Measurements from ENCODE around the gene BMAL1.

BMAL1 gene

DNA sequence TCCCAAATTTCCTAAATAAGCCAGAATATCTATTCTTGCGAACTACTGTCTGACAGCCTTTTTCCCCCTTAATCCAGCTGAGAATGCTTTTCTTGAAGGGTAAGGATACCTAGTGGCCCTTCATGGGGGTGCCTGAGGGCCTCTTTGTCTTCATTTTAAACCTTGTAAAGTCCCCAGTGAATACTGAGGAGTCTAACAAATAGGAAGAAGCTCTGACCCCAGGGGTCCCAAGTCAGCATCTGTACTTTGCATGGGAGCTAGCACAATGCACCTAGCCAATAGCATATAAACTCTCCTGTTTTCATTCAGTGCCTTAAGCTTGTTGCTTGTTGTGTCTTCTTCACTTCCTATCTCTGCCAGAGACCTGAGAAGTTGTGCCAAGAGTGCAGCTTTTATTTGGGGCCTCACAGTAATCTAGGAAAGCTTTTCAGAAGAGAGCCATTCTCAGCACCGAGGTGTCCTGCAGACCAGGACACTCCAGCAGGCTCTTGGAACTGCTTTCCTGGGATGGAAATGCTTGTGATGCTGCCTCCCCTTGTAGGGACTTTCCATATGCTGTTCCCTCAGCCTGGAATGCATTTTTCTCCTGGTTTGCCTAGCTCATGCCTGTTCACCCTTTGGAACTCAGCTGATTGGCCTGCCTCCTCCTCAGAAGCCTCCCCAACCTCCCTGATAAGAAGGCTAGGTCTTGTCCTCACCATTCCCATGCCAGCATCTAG is 37.2 kb downstream of the BMAL1 start:
- no peak for DNase-seq (ENCODE audit: extremely low read depth in 1 of 2, low read depth in 1 of 2)

DNA sequence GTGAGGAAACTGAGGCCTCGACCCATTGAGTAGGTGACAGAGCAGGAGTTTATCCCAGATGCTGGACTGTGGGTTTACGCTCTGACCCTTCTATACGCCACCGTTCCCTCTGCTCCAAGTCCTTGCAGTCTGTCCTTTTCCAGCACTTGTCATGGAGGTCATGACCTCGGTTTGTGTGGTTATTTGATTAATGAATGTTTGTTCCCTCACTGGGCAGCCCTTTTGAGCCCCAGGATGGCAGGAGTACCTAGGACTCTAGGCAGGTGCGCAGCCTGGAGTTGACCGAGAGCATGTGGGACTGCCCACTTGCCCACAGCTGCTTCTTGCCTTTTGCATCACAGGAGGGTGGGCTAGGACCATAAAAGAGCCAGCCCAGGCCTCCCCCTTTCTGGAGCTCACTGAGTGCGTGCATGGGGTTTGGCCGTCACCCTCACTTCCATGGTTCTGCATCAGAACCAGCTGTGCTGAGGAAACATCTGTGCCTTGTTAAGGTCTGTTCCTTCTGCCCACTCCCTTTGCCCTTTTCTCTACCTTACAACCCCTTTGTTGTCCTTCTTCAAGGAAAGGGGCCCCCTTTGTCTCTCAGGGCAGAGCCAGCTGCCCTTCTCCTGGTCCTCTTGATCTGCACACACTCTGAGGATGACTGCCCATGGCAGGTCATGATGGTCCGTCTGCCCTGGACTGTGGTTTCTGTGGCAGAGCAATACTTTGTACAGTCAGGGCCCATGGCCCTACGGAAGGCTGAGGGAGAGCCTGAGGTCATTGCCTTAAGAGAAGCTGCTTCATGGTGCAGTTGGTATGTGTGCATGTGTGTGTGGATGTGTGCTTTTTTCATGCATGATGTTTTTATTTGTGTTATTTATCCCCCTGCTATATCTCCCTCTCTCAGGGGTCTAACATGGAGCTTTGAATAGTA is 38.2 kb downstream of the BMAL1 start:
- no peak for DNase-seq (ENCODE audit: extremely low read depth in 1 of 2, low read depth in 1 of 2)

DNA sequence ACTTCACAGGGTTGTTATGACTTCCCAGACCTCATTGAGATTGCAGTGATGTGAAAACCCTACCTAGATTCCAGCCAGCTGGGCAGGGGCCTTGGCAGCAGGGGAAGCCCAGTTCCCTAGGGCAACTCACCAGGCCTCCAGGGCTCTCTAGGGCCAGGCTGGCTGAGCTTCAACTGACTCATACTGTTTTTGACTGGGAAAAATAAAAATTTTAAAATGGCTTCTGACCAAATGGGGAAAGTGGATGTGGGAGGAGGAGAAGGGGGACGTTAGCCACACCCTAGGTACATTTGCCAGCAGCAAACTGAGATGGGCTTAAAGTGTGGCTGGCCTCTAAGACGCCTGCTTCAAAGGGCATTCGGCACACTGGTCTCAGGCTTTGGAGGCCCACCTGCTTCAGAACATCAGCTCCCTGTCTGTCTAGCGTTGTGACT is 39.0 kb downstream of the BMAL1 start:
- no peak for DNase-seq (ENCODE audit: extremely low read depth in 1 of 2, low read depth in 1 of 2)

DNA sequence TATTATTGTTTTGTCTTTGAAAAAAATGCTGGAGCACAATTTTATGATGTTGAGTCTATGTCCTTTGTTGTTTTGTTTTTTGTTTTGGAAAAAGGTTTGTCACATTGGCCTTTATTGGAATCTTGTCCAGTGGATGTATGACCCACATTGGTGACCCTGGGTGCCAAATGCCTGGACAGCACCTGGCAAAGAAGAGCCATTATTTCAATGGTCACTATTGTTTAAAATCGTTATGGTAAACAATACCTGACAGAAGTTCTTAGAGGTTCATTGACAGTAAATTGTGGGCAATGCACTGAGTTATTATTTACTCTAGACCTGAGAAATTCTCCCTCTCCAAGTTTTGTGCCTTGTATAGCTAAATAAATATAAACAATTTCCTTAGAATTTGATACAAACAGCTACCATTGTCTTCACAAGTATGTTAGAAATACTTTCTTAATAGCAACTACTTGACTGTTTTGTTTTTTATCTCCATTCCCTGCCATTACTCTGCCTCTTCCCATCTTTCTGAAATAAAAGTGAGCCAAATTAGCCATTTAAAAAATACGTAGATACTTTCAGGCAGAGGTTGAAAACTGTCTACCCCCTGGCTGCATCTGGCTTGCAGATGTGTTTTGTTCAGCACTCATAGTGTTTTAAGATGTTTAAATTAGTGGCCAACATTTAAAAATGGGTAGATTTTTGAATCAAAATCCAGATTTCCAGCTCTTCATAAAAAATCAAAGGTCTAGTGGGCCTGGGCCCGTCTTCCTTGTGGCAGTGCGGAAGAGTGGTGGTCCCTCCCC is 39.9 kb downstream of the BMAL1 start:
- DNase-seq (ENCODE audit: extremely low read depth in 1 of 2, low read depth in 1 of 2) = no peak

DNA sequence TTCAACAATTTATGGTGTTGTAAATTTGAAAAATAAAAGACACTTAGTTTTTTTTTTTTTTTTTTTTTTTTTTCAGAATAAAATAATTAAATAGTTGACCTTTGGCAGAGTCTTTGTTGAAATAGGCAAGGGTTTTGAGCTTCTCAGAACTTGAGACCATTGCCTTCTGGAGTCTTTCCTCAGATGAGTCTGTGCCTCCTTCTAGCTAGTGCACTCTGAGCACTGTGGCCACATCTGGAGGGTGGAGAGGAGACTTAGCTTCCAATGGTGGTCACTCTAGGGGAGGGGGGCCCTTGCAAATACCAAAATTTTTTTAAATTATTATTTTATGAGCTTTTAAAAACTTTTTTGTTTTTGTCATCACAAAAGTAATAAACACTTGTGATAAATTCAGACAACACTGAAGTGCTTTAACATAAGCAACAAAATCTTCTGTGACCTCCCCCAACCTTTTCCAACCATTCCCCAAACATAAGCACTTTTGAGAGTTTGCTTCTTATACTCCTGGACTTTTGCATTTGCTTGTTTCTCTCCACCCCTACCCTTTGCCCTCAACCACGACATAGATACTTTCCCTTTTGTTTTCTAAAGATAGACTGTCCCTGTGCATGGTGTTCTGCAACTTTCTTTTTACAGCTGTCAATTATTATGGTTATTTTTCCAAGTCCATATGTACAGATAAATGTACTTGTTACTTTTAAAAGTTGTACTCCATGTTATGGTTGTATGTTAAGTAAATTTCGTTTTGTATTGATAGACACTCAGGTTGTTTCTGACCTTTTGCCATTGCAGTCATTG is 41.1 kb downstream of the BMAL1 start:
- no peak for DNase-seq (ENCODE audit: extremely low read depth in 1 of 2, low read depth in 1 of 2)

DNA sequence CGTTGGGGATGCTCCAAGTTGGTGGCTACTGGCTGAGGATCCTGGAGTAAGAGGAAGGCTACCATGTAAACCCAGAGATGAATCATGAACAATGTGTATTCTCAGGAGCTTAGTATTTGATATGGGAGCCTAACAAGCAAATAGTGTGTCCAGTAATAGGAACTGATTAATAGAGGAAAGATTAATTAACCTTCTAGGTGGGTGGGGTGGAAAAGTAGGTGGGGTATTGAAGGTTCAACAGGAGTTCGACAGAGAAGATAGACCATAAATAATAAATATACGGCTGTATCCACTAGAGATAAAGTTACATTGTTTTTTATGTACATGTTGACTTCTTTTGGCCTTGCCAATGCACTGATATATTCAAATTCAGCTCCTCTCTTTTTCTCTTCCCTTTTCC is 43.1 kb downstream of the BMAL1 start:
- DNase-seq (ENCODE audit: extremely low read depth in 1 of 2, low read depth in 1 of 2) = no peak

DNA sequence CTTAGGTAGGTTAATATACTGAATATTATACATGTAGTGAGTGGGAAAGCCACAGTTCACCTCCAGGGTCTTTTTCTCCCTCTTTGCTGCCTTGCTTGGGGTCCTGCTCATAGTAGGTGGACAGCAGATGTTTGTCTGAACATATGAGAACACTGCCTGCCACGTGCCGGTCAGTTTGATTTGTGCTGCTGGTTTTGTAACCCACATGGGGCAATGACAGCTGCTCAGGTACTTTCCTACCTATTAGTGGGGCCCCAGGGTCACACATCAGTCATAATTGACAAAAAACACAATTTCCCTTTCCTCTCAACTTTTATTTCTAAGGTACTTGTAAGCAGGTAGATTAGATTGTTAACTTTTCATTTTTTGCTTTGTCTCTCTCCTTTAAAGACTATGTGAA is 43.8 kb downstream of the BMAL1 start:
- no peak for DNase-seq (ENCODE audit: extremely low read depth in 1 of 2, low read depth in 1 of 2)

DNA sequence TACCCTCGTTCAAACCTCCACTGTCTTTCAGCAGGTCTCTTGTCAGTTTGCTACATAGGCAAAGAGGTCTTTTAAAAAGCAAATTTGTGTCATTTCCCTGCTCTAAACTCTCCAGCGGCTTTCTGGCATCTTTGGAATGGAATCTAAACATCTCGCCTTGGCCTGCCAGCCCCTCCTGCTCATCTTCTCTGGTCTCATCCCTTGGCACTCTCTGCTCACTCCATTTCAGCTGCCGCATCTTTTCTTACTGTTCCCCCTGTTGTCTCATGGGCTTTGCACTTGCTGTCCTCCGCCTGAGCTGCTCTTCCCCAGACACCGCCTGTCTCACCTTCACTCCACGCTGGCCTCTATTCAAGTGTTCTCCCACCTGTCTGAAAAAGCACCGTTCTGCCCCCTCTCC is 46.6 kb downstream of the BMAL1 start:
- DNase-seq (ENCODE audit: extremely low read depth in 1 of 2, low read depth in 1 of 2) = no peak

DNA sequence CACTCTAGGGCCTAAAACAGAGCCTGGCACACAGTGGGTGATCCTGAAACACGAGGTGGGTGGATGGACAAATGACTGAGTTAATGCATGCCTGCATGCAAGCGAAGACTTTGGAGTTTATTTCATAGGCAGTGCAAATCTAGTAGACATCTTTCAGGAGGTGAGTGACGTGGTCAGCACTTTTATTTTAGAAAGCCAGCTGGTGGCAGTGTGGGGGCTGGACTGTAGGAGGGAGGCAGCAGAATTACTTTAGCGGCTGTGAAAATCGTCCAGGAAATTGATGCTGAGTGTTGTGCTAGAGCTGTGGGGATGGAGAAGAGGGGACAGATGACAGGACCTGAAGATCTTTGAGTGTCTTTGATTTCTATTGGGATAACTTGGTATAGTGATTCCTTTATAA is 47.1 kb downstream of the BMAL1 start:
- DNase-seq (ENCODE audit: extremely low read depth in 1 of 2, low read depth in 1 of 2) = no peak

DNA sequence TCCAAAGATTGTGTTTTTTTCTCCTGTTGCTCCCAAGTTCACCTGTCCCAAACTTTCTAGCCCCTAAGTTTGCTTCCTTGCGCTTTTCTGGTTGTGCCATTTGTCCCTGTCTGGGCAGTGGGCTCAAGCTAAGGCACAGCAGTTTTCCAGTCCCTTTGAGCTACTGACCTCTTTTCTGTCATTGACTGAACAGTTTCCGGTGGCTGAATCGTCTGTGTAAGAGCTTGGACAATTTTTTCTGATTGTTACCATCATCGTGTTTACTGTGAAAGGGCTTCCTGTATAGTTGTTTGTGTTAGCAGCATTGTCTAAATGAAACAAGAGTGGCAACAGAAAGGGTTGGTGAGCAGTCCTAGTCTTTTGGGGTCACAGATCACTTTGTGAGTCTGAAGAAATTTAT is 49.8 kb downstream of the BMAL1 start:
- no peak for DNase-seq (ENCODE audit: extremely low read depth in 1 of 2, low read depth in 1 of 2)

DNA sequence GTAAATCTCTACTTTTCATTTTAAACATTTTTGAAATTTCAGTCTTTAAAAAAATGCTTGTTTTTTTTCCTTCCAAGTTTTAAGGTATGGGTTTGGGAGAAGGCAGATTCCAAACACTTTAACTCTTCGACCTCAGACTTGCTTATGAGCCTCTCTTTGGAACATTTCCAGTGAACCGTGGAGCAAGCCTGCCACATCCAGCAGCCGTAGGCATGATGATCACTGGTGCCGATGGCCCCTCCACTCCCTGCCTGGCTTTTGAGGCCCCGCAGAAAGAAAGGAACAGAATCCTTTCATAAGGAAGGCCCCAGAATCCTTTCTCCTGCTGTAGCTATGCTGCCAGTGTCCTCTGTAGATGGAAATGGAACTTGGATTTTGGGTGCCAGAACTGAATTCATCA is 50.7 kb downstream of the BMAL1 start:
- no peak for DNase-seq (ENCODE audit: extremely low read depth in 1 of 2, low read depth in 1 of 2)

DNA sequence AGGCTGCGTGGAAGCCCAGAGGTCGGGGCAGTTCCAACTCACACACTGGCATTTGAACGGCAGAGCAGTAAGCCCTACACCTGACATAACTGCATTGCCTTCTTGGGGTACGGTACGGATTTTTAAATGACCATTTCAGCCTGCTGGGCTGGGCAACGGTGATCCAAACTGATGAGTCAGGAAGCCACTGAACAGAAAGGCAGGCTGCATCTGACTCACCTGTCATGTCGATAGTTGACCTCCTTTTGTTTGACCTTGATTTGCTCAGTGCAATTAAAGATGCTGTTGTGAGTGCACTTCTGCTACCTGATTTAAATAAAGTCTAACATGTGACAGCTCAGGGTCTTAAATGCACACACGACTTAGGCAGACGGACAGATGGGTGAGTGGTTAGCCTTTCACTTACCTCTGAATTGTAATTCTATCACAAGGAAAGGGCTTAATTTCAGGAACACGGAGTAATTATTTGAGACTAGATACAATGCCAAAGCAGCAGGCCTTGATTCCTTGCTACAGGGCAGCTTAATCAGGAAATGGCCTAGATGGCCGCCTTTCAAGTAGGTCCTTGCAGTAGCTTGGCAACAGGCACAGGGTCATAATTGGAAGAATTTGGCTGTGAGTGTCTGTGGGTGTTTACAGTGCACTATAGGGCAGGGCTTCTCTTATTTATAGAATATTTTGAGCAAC is 52.2 kb downstream of the BMAL1 start:
- no peak for DNase-seq (ENCODE audit: extremely low read depth in 1 of 2, low read depth in 1 of 2)

DNA sequence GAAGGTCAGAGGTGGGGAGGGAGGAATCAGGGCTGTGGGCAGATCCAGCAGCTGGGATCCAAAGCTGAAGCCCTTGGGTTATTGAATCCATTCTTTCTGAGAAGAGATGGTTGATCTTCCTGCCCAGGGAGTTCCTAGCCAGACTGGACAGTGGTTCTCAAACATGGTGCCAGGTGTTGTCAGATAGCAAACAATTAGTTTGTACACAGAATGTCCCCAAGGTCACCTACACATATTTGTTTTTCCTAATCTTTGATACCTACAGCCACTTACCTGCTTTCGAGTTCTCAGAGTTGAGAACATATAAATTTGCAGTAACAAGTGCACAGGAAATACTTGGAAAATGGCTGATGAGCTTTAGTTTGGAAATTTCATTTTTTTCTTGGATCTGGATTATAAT is 54.5 kb downstream of the BMAL1 start:
- no peak for DNase-seq (ENCODE audit: extremely low read depth in 1 of 2, low read depth in 1 of 2)

DNA sequence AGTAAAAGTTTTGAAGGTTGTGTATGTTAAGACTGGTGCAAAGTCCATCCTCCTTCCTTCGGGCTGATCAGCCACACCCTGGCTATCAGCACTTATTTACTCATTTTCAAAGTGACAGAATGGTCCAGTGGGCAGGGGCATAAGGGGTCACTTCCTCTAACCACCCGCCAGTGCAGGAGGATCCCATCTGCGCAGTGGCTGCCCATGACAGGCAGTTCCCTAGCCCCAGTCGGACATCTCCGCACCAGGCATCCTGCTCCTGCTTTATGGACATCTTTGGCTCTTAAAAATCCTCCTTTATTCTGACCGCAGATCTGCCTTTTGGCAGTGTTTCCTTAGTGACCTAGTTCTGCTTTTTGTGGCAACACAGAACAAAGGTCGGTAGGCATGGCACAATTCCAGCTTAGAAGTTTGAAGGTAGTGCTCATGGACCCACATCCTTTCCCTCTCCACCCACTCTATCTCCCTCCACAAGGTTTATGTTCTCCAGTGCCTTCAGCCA is 55.9 kb downstream of the BMAL1 start:
- no peak for DNase-seq (ENCODE audit: extremely low read depth in 1 of 2, low read depth in 1 of 2)

DNA sequence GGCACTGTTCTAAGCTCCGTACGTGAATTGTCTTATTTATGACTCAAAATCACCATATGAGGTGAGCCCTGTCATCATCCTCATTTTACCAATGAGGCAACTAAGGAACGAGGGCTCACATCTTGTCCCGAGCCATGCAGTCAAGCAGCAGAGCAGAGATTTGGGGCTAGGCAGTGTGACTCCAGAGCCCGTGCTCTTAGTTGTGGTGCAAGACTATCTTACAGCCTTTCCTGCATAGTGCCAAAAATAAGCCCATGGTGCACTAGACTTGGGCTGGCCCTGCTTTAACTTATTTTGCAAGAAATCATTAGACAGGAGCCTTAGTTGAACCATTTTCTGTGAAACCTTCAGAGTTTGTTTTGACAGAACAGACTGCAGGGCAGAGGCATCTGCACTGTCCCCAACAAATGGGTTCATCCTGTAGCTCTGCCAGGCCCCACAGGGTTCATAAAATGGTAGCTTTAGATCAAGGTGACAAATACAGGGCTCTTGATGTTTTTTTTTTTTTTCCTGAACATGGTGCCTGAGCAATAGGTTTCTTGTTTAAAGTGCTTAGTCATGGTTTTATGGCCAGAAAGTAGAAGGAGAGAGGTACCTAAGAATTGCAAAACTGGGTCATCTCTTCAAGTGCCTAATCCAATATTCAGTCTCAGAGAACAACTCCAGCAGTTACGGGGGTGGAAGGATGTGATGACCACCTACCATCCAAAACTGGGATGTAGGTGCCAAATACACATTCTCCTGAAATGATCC is 56.6 kb downstream of the BMAL1 start:
- no peak for DNase-seq (ENCODE audit: extremely low read depth in 1 of 2, low read depth in 1 of 2)

DNA sequence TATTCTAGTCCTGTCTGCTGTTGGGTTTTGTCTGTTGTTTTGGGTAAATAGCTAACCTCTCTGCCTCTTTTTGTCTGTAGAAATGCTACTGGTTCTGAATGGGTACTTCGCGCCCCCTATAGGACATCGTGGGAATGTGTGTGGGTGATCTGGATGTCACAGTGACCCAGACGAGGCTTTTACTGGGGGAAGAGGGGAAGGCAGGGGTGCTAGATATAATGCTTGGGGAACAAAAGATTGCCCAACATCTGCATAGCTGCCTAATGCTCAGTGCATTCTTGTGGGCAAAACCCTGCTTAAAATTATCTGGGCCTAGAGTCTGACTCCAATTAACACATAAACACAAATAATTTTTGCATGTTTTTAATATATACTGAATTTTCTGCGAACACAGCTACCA is 57.7 kb downstream of the BMAL1 start:
- peak; percentile 33 to 57 for DNase-seq (ENCODE audit: extremely low read depth in 1 of 2, low read depth in 1 of 2)

DNA sequence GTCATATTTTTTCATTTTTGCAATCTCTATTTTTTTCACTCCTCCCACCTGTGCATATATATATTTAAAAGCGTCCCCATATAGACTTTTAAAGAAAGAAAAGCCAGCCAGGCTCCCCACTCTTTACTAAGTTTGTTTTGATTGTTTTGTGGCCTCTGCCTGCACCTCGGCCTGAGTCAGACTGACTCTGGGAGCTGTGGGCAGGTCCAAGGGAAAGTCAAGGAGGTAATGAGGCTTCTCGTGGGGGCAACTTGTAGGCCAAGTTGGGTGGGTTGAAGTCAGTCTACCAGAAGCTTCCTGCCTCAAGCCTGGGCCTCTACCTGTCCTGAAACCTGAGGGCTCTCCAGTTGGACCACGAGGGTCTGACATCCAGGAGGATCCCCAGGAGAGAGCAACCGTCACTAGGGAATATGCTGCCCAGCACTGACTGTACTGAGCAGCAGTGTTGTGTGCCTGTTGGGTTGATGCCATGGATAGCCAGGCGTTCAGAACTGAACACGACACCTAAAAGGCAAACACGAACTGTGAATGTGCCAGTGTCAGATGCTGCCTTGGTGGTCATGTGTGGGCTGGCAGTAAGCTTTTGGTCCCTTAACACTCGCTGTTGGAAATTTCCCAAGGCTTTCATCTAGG is 58.8 kb downstream of the BMAL1 start:
- DNase-seq (ENCODE audit: extremely low read depth in 1 of 2, low read depth in 1 of 2) = no peak

DNA sequence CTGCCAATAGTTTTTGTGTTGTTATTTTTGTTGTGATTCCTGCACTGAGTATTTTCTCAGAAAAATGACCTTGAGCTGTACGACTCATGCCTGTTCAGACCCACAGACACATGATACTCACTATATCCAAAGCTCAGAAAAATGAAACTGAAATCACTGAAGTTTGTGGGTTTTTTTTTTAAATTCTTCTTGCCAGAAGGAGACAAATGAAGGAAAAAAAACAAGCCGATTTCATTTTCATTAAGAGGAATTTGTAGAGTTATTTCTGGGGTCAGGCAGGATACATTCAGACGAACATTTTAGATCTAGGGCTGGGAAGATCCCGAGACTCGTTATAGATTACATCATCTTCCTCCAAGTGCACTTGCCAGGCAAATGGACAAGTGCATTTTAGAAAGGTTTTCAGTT is 60.4 kb downstream of the BMAL1 start:
- no peak for DNase-seq (ENCODE audit: extremely low read depth in 1 of 2, low read depth in 1 of 2)

Measured in stimulated activated CD8-positive, alpha-beta memory T cell treated with anti-CD3 and anti-CD28 coated beads, Interleukin-7, amount 100 ng/mL, for 48 hours (primary cell).